AG20443 (cell line): ENCODE results near the gene HAUS1.
"Not testable (repeated sequence)": the region's sequence is repeated elsewhere in the genome, so short reads cannot be mapped to it uniquely, and the experiment has no call there.

Experiments used
- DNase-seq: peaks from one replicate; pipeline ENCODE4 v3.0.0; 2012; ENCODE audit warnings: low spot score, mixed read lengths

The HAUS1 gene

DNA sequence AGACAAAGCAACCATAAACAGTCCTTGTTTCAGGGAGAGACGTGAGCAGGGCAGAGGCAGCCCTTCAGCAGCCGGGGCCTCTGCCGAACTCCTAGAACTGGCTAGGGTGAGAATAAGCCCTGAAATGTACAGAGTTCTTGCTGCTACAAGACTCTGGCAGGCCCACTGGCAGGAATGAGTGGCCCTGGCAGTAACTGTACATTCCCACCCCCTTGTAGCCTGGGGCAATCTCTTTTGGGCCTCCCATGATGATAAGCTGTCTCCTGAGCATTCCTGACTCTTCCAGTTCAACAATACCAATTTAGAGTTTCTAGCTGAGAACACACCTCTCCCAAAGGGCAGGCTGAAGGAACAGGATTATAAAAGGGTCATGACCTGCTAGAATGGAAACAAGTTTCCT lies 54.3 kb downstream of the HAUS1 start:
- peak; percentile 33 for DNase-seq

DNA sequence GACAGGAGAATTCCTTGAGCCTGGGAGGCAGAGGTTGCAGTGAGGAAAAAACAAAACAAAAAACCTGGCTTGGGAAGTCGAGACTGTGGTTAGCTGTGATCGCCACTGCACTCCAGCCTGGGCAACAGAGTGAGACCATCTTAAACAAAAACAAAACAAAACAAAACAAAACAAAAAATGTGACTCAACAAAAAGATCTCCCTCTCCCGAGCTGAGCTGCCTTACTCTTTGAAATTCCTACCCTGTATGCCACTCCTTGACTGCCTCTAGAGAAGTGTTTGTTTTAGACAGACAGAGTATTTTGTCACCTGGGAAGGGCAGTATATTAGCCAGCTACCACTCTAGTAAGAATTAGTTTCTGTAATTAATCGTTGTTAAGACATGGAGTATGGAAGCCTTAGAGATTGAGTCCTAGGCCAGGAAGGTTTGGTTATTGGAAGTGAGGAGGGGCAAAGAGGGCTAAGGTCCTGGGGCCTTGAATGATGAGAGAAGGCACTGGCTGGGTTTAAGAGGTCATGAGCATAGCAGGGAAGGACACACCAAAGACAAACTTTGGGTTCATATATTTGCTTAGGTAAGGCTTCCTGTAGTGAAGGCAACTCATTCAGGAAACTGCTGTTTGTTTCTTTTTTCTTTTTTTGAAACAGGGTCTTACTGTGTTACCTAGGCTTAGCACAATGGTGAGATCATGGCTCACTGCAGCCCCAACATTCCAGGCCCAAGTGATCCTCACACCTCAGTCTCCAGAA lies 56.0 kb downstream of the HAUS1 start:
- no peak for DNase-seq

DNA sequence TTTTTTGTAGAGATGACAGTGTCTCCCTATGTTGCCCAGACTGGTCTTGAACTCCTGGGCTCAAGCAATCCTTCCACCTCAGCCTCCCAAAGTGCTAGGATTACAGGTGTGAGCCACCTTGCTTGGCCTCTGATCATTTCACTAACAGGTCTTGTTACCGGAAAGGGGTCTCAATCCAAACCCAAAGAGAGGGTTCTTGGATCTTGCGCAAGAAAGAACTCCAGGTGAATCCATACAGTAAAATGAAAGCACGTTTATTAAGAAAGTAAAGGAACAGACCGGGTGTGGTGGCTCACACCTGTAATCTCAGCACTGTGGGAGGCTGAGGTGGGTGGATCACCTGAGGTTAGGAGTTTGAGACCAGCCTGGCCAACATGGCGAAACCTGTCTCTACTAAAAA lies 56.7 kb downstream of the HAUS1 start:
- not testable (repeated sequence) for DNase-seq

DNA sequence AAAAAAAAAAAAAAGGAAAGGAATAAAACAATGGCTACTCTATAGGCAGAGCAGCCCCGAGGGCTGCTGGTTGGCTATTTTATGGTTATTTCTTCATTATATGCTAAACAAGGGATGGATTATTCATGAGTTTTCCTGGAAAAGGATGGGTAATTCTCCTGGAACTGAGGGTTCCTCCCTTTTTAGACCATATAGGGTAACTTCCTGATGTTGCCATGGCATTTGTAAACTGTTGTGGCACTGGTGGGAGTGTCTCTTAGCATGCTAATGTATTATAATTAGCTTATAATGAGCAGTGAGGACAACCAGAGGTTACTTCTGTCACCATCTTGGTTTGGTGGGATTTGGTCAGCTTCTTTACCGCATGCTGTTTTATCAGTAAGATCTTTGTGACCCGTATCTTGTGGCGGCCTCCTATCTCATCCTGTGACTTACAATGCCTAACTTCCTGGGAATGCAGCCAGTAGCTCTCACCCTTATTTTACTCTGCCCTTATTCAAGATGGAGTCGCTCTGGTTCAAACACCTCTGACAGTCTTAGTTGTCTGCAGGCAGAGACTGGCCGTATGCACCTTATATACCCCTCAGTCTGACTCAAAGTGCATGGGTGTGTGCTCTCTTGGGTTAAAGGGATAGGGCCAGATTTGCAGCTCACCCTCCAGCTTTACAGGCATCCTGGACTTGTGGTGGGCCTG lies 57.7 kb downstream of the HAUS1 start:
- DNase-seq = no peak

DNA sequence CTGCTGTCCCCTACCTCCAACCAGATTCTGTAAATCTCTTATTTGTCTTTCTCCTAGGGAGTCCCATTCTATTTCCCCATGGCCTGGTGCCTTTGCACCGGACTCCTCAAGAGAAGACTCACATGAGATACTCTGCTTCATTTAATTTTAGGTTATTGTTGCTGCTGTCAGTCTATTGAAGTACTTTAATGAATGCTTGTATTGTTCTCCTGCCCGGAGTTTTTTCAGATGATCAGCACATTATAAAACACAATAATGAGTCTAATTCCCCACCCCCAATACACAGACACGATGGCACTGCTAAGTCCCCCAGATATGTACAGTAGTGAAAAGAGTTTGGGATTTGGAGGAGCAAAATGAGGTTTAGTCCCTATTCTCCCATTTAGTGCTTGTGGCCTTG lies 58.9 kb downstream of the HAUS1 start:
- no peak for DNase-seq

DNA sequence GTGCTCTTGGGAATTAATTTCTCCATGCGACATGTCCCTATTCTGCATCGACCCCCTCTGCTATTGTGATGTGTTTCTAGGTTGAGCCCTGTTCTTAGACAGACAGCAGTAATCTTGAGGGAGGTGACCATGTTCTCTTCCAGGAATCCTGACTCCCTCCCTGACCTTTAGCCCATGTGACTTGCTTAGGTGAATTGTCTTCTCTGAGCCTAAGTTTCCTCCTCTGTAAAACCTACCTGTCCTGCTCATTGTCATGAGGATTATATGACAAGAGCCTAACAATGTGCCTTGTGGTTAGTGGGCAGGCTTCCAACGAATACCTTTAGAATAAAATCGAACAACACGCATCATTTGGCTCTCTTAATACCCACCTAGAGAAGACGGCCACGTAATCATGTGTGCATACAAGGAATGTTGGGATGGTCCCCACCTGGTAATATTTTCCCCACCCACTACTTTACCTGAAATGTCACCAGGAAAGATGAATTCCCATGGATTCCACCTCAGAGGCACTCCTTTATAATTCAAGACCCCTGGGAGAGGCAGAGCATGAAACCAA lies 59.8 kb downstream of the HAUS1 start:
- DNase-seq = no peak

DNA sequence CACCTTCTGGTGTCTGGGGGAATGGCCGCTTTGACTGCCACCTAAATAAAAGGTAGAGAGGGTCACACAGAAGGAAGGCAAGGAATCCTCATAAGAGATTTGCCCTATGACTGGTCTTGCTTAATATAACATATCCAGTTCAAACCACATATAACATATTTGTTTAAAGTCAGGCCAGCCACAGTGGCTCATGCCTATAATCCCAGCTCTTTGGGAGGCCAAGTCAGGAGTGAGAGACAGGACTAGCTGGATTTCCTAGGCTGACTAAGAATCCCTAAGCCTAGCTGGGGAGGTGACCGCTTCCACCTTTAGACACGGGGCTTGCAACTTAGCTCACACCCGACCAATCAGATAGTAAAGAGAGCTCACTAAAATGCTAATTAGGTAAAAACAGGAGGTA lies 60.3 kb downstream of the HAUS1 start:
- not testable (repeated sequence) for DNase-seq

DNA sequence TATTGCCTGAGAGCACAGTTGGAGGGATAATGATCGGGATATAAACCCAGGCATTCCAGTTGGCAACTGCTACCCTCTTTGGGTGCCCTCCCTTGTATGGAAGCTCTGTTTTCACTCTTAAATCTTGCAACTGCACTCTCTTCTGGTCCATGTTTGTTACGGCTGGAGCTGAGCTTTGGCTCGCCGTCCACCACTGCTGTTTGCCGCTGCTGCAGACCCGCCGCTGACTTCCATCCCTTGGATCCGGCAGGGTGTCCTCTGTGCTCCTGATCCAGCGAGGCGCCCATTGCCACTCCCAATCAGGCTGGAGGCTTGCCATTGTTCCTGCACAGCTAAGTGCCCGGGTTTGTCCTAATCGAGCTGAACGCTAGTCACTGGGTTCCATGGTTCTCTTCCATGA lies 60.7 kb downstream of the HAUS1 start:
- no peak for DNase-seq

DNA sequence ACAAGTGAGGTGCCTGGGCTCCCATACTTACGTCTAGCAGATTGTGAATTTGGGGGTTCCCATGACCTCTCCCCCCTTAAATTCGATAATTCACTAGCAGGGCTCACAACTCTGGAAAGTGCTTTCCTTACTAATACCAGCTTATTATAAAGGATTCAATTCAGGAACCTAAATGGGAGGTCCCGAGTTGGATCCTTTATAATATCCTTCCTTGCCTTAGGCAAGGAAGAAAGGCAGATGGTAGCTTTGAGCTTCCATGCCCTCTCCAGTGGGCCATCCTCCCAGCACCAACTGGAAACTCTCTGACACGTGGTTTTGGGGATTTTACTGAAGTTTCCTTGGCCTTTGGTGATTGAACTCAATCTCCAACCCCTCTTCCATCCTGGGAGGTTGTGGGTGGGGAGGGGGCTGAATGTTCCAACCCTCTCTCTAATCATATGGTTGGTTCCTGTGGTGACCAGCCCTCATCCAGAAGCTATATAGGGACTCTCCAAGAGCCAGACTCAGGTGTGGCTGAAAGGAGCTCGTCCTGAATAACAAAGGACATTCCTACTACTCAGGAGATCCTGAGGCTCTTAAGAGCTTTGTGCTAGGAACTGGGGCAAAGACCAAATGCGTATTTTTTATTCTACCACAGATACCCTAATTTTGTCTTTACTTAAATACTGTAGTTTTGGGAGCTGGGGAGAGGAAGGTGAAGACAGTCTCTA lies 62.2 kb downstream of the HAUS1 start:
- DNase-seq = no peak

DNA sequence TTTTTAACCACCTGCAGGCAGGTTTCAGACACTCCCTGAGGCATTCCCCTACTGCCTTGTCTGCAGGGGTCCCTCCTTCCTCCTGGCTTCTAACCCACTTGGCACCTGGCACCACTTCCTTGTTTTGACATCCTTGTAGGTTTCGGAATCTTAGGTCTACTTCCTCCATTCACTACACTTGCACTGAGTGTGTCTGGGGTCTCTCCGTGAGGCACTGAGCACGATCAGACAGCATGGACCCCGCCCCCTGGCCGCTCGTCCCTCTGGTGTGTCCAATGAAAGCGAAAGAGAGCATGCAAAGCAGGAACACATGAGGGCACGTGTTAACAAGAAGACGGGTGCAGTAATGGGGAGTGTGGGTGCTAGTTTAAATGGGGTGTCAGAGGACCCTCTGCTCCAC lies 63.8 kb downstream of the HAUS1 start:
- no peak for DNase-seq

DNA sequence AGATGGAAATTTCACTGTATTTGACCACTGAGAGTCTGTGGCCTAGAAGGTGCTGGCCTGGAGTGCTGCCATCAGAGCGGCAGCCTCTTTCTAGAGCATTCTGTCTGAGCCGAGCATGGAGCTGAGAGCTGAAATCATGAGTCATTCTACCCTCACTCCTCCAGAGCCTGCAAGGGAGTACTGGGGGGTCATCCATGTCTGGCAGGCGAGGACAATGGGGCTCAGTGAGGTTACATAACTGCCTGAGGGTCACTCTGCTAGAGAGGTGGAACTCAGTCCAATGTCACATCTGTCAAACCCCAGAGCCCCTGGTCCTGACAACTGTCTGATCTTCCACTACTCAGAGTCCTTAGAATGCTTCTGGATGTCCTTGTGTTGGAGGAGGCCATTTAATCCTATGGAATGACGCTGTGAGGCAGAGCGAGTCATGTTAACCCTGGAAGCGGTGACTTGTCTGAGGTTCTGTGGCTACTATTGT lies 65.3 kb downstream of the HAUS1 start:
- peak; percentile 69 for DNase-seq

DNA sequence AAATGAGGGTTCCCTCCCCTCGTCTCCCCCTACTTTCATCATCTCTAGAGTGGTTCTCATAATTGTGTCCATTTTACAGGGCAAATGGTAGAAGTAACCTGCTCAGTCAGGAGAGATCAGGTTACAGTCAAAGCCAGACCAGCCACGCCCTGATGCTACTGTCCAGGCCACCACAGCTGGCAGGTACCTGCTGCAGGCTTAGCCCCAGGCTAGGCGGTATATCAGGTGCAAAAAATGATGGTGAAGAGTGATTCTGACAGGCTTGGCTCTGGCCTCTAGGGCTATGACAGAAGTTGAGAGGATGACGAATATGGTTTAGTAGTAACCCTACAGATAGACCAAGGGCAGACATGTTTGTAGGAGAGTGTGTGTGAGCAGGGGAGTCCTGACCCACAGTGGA lies 67.1 kb downstream of the HAUS1 start:
- DNase-seq = no peak

DNA sequence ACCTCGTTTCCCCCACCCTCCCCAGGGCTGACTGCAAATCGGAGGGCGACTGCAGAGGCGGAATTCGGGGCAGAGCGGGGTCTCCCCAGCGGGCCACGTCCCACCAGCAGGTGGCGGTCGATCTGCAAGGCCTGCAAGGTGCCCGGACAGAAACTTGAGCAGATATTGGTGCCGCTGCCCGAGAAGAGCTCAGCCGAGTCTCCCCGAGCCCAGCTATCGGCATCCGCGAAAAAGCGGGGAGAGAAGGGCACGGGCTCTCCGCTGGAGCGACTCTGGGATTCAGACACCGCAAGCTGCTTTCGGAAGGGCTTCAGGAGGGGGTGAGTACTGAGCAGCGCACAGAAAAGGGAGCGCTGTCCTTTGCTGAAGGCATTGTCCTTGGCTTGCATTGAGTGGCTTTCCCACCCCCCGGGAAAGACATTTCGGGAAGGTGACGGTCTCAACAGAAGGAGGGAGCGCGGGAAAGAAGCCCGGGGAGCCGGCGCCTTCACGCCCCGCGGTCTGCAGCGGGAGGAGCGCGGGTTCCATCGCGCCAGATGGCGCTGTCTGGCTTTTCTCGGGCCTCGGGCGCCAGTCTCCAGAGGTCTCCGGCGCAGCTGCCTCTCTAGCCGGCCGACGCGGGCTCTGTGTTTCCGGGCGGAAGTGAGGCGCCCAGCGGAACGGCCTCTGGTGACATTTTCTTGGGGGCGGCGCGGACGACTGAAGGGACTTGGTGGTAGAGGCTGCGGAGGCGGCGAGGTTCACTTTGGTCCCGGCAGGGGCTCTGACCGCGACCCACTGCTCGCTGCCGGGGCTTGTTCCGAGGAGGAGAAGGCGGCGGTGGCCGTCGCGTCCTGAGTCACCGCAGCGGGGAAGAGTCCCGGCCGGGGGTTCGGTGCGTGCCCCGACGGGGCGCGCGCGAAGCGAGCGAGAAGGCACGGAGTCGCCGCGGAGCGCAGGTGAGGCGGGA lies 69.5 kb downstream of the HAUS1 start:
- DNase-seq = peak; percentile 97

DNA sequence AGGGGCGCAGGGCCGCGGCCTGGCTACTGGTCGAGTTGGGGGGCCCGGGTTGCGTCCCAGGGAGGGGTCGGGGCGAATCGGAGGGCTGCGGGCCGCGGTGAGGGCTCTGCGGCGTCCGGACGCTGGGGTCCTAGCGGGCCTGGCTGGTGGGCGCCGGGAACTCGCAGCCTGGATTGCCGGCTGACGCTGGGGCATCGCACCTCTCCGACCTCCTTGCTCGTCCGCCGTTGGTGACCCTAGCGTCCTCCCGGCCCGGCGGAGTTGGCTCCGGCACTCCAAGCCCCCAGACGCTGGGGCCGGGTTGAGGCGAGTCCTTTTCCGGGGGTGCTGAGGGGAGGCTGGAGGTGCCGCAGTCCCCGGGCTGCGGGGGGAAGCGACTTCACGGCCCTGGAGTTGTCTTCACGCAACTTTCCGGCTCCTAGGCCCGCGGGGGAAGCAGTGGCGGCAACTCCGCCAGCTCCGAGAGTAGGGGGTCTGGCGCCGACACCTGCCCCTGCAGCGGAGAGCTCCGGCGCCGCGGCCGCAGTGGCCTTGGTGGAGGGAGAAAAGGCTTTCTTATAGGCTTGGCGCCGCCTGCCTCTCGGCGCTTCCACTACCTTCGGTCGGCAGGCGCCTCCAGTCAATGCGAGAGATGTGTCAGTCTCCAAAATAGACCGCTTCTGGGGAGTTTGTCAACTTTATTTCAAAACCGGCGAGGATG lies 70.3 kb downstream of the HAUS1 start:
- peak; percentile 63 for DNase-seq

DNA sequence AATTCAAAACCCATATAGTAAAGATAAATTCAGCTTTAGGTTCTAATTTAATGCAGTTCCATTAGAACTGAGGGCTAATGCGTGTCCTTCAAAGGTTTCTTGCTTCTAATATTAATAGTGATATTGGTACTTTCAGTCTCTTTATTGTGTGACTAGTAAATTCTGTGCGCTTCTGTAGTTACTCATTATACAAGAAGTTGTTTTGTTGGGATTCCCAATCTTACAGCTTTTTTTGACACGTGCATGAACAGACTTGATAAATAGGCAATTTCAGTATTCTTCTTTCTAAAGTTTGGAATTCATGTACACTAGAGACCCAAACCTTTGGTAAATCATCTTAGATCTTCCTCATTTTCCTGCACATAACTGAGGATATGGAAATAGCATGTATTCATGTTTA lies 71.8 kb downstream of the HAUS1 start:
- DNase-seq = no peak
